OCI-LY7 (cell line): ENCODE results near the gene ARPC5L. TPM values are rescaled to one million over a fixed set of nuclear protein-coding genes. Genes with fewer than 3 reads are reported as not detected.

Source experiments
- BruUV-seq: library from RNA; stranded (reverse); fragments of 400-500 nt; replicated peaks from 2 replicates; lab custom pipeline; 2021; lab: Mats Ljungman, UMichigan
- CTCF ChIA-PET: fragments of 300-600 bp; sonication (Branson Sonifier 250); formaldehyde crosslinking; loops from one replicate; lab custom pipeline; 2022; ENCODE audit warnings: antibody characterized with exemption; ENCODE audit not compliant: unreplicated experiment; lab: Charles Lee
- POLR2A ChIA-PET: fragments of 300-600 bp; sonication (Branson Sonifier 250); formaldehyde crosslinking; loops from one replicate; lab custom pipeline; 2022; ENCODE audit warnings: antibody characterized with exemption; lab: Charles Lee
- DNase-seq: peaks from one replicate; pipeline ENCODE4 v3.0.0-alpha.2; 2015; ENCODE audit warnings: low spot score
- H2AFZ ChIP-seq: fragments of 200-600 bp; sonication (generic), shearing (Covaris generic); 2 replicates; pipeline ENCODE4 v1.6.1; 2014; ENCODE audit warnings: mild to moderate bottlenecking, antibody characterized with exemption, low read length, moderate library complexity
- H3K27ac ChIP-seq: fragments of 200-600 bp; sonication (generic); 2 replicates; pipeline ENCODE4 v1.5.1; 2014; ENCODE audit warnings: mixed run types, low read depth, mild to moderate bottlenecking, moderate library complexity, low read length, inconsistent platforms; ENCODE audit not compliant: poor library complexity, severe bottlenecking
- H3K36me3 ChIP-seq: fragments of 200-600 bp; sonication (generic); 2 replicates; pipeline ENCODE4 v1.6.1; 2014; ENCODE audit warnings: mild to moderate bottlenecking, antibody characterized with exemption, low read length, moderate library complexity, mixed read lengths; ENCODE audit not compliant: insufficient read depth
- H3K4me1 ChIP-seq: fragments of 200-600 bp; sonication (generic); 2 replicates; pipeline ENCODE4 v1.5.1; 2014; ENCODE audit warnings: mild to moderate bottlenecking, low read length; ENCODE audit not compliant: insufficient read depth, poor library complexity, severe bottlenecking
- H3K4me2 ChIP-seq: fragments of 200-600 bp; sonication (generic); 2 replicates; pipeline ENCODE4 v1.6.1; 2014; ENCODE audit warnings: mild to moderate bottlenecking, low read length
- H3K4me3 ChIP-seq: fragments of 200-600 bp; sonication (generic); 2 replicates; pipeline ENCODE4 v1.5.1; 2014; ENCODE audit warnings: mild to moderate bottlenecking, low read depth, low read length; ENCODE audit not compliant: poor library complexity, severe bottlenecking
- H3K79me2 ChIP-seq: fragments of 200-600 bp; sonication (generic); 2 replicates; pipeline ENCODE4 v1.6.1; 2016; ENCODE audit warnings: low read depth, mild to moderate bottlenecking, low read length, moderate library complexity, mixed read lengths; ENCODE audit not compliant: insufficient read depth
- H3K9me2 ChIP-seq: fragments of 200-600 bp; sonication (generic); 2 replicates; pipeline ENCODE4 v1.6.1; 2016; ENCODE audit warnings: mild to moderate bottlenecking, low read length, mixed read lengths; ENCODE audit not compliant: insufficient read depth
- H3K9me3 ChIP-seq: fragments of 200-600 bp; sonication (generic); 2 replicates; pipeline ENCODE4 v1.6.1; 2014; ENCODE audit warnings: mild to moderate bottlenecking, mixed run types, low read length, mixed read lengths
- H4K20me1 ChIP-seq: fragments of 200-600 bp; sonication (generic); 2 replicates; pipeline ENCODE4 v1.6.1; 2014; ENCODE audit warnings: mild to moderate bottlenecking, antibody characterized with exemption, low read length, moderate library complexity, mixed read lengths; ENCODE audit not compliant: insufficient read depth
- CTCF ChIP-seq: fragments of 200-600 bp; sonication (generic); conservative IDR thresholded peaks from 2 replicates; pipeline ENCODE4 v1.5.1; 2014; ENCODE audit warnings: mild to moderate bottlenecking, antibody characterized with exemption, low read length, moderate library complexity, mixed read lengths
- EZH2phosphoT487 ChIP-seq: fragments of 200-600 bp; sonication (generic); IDR thresholded peaks from 2 replicates; pipeline ENCODE4 v1.6.1; 2018; ENCODE audit warnings: low read depth, borderline replicate concordance, mild to moderate bottlenecking, mixed run types, antibody characterized with exemption, low read length, moderate library complexity, mixed read lengths
- intact Hi-C: fragments of 100-400 bp; cut with micrococcal nuclease; formaldehyde crosslinking; loops from one replicate; pipeline ENCODE4 v1.10.0; 2022; ENCODE audit not compliant: unreplicated experiment
- total RNA-seq, 2 experiments: library from RNA; depleted of rRNA in 1 of 2; stranded (reverse); fragments of >200 nt in 1 of 2; shearing (Covaris generic) in 1 of 2; gene quantifications; 2 replicates each; pipeline ENCODE4 v1.2.3, GENCODE V29; 2014 to 2022

Gene ARPC5L
- total RNA-seq, 2 experiments from 2014 or later, result 74.0 to 107 TPM

GRCh38 chr9:124820698-124821623, 41.0 kb upstream of the ARPC5L start:
- intact Hi-C loops, result no loop called here
- ChIA-PET POLR2A (no interaction called here), CTCF (no interaction called here)
- H3K4me1 ChIP-seq, result peaks cover 35% of the 10 kb centered on the region
- no peaks in the 10 kb centered on the region for H3K79me2 ChIP-seq
- H3K9me2 ChIP-seq, result no peaks in the 10 kb centered on the region
- no peak for TF ChIP-seq CTCF
- TF ChIP-seq EZH2phosphoT487, result no peak
- BruUV-seq, result no TSS peak
- H2AFZ ChIP-seq, result no peak overlapping the region
- no peaks in the 10 kb centered on the region for H4K20me1 ChIP-seq
- no peak for DNase-seq
- H3K4me2 ChIP-seq, result no peak overlapping the region
- H3K27ac ChIP-seq, result no peak overlapping the region
- no peak overlapping the region for H3K4me3 ChIP-seq
- no peaks in the 10 kb centered on the region for H3K9me3 ChIP-seq
- H3K36me3 ChIP-seq, result no peaks in the 10 kb centered on the region

- Histone ChIP-seq H3K79me2 (no peaks in the 10 kb centered on the region), H4K20me1 (no peaks in the 10 kb centered on the region), H3K27ac (no peak overlapping the region), H3K36me3 (no peaks in the 10 kb centered on the region), H3K9me3 (no peaks in the 10 kb centered on the region), H3K9me2 (no peaks in the 10 kb centered on the region), H3K4me2 (no peak overlapping the region), H3K4me3 (no peak overlapping the region), H2AFZ (no peak overlapping the region), H3K4me1 (peaks cover 17% of the 10 kb centered on the region)
- intact Hi-C loops, result no loop called here
- TF ChIP-seq EZH2phosphoT487, result no peak
- no peak for TF ChIP-seq CTCF
- ChIA-PET CTCF (no interaction called here), POLR2A (interaction anchor here (1.0 kb wide), 1 partner anchor 11 kb away, joined by 4 read pairs; no protein-coding TSS in a partner anchor)
- BruUV-seq, result no TSS peak
- no peak for DNase-seq
Observed at GRCh38 chr9:124828489-124829333, 33.2 kb upstream of the ARPC5L start.
